Stimulated activated naive CD8-positive, alpha-beta T cell treated with anti-CD3 and anti-CD28 coated beads, Interleukin-15, amount 100 ng/mL, for 72 hours (primary cell): ENCODE data around the gene PPP4R2.

ENCODE experiments used
- ATAC-seq: fragments of 150-1000 bp; cut with Tn5 transposase; 2 replicates; pipeline ENCODE4 v1.10.0; 2021; ENCODE audit warnings: mild to moderate bottlenecking, moderate library complexity
- DNase-seq, 2 donors: peaks; one replicate each; pipeline ENCODE4 v3.0.0; 2021 to 2022
- H3K27ac Mint-ChIP-seq, 2 donors: one replicate each; pipeline ENCODE4 v1.8.0; 2022; ENCODE audit warnings: mild to moderate bottlenecking in 2 of 2, mixed read lengths in 2 of 2, moderate library complexity in 2 of 2
- H3K27me3 Mint-ChIP-seq: one replicate; pipeline ENCODE4 v1.8.0; 2022; ENCODE audit warnings: mixed read lengths
- H3K4me1 Mint-ChIP-seq: one replicate; pipeline ENCODE4 v1.8.0; 2022; ENCODE audit warnings: mild to moderate bottlenecking, mixed read lengths
- H3K4me3 Mint-ChIP-seq, 2 donors: one replicate each; pipeline ENCODE4 v1.8.0; 2022; ENCODE audit warnings: mild to moderate bottlenecking in 2 of 2, mixed read lengths in 2 of 2, moderate library complexity in 1 of 2
- H3K9me3 Mint-ChIP-seq, 2 donors: one replicate each; pipeline ENCODE4 v1.8.0; 2022; ENCODE audit warnings: mixed read lengths in 2 of 2

The PPP4R2 gene

DNA sequence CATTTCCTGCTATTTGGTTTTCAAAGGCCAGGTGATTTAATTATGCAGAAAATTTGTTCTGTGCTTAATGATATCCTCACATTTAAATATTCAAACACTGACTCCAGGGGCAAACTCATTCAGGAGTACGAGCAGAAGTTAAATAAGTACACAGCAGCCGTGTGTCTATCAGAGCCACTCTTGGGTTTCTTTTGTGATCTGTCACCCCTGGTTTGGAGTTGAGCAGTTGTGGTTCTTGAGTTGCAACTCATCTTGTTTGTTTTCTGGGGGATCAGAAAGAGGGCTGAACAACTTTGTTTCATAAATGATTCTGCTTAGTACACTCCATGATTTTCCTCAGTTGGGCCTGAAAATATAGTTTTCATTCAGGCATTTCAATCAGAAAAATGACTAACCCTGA, 25.7 kb upstream of the PPP4R2 start:
- Mint-ChIP-seq H3K27me3 (peaks cover 11% of the 10 kb centered on the region), H3K27ac (no peak overlapping the region), H3K9me3 (no peaks in the 10 kb centered on the region), H3K4me1 (peaks cover 13% of the 10 kb centered on the region), H3K4me3 (no peak overlapping the region)
- no peak for DNase-seq
- ATAC-seq = no peak

DNA sequence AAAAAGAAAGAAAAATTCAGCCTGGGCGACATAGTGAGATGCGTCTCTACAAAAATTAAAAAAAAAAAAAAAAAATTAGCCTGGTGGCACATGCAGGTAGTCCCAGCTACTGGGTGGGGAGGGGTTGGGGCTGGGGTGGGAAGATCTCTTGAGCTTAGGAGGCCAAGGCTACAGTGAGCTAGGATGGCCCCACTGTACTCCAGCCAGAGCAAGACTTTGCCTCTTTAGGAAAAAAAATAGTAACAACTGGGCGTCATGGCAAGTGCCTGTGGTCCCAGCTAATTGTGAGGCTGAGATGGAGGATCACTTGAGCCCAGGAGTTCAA, 23.9 kb upstream of the PPP4R2 start:
- H3K27ac Mint-ChIP-seq = no peak overlapping the region
- no peaks in the 10 kb centered on the region for H3K9me3 Mint-ChIP-seq
- ATAC-seq (no peak), DNase-seq (no peak)
- peaks cover 15% of the 10 kb centered on the region for H3K4me1 Mint-ChIP-seq
- peaks cover 11% of the 10 kb centered on the region for H3K27me3 Mint-ChIP-seq
- H3K4me3 Mint-ChIP-seq = no peak overlapping the region

DNA sequence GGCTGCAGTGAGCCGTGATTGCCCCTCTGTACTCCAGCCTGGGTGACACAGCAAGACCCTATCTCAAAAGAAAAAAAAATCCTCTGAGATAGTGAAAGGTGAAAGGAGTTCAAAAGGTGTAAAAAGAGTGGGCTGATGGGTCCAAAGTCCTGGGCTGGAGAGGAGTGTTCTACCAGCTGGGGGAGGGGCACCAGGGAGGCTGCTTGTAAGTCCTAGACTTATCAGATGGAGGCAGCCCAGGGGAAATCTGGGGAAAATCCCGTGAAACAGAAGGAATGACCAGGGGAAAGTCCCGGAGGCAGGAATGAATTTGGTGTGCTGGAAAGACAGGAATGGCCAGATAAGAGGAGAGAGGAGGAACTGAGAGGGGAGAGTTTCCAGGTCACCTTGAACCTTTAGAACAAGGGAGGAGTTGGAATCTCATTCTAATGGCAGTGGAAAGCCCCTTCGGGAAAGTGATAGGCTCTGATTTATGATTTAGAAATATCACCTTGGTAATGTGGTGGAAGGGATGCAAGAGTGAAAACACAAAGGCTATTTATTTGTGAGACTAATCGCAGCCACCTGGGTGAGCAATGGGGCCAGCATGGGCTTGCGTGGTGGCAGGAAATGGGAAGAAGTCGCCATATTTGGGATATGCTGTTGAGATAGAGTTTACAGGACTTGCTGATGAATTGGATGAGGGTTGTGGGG, 23.4 kb upstream of the PPP4R2 start:
- H3K4me3 Mint-ChIP-seq = no peak overlapping the region
- H3K9me3 Mint-ChIP-seq = no peaks in the 10 kb centered on the region
- DNase-seq (no peak), ATAC-seq (no peak)
- H3K27me3 Mint-ChIP-seq = peaks cover 11% of the 10 kb centered on the region
- H3K27ac Mint-ChIP-seq = no peak overlapping the region
- peaks cover 15% of the 10 kb centered on the region for H3K4me1 Mint-ChIP-seq

DNA sequence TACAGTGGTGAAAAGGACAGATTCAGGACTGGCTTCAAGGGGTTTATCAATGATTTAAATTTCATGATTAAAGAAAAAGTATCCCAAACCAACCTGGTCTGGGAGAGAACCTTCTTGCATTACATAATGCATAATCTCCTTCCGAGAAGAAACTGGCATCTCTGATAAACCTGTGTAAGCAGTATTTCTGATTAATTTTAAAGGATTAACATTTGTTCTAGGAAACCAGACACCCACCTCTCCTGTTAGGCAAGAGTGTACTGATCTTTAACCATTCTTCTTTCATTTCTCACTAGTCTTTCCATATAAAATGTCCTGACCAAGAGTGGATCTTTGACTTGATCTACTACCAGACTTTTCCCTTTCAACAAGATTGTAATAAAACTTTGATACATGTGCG, 22.8 kb upstream of the PPP4R2 start:
- no peaks in the 10 kb centered on the region for H3K9me3 Mint-ChIP-seq
- no peak overlapping the region for H3K27ac Mint-ChIP-seq
- peaks cover 15% of the 10 kb centered on the region for H3K4me1 Mint-ChIP-seq
- DNase-seq (no peak), ATAC-seq (no peak)
- H3K4me3 Mint-ChIP-seq = no peak overlapping the region
- H3K27me3 Mint-ChIP-seq = peaks cover 11% of the 10 kb centered on the region

DNA sequence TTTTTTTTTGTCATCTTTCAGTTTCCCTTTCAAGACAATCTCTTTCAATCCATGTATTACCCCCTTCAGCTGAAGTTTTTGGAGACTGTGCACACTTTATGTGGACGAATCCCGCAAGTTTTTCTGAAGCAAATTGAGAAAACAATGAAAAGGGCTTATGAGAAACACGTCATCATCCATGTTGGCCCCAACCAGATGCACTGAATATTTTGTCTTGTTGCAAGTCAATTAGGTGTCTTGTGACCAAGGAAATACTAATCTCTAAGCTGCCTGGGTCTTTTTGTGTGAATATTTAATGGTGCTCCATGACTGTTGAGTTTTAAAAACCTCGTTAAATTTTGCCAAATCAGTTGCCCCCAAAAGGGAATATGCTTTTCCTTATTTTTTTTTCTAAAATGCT, 21.7 kb upstream of the PPP4R2 start:
- Mint-ChIP-seq H3K4me1 (peaks cover 15% of the 10 kb centered on the region), H3K9me3 (no peaks in the 10 kb centered on the region), H3K27me3 (peaks cover 19% of the 10 kb centered on the region), H3K4me3 (no peak overlapping the region), H3K27ac (no peak overlapping the region)
- DNase-seq (no peak), ATAC-seq (no peak)

DNA sequence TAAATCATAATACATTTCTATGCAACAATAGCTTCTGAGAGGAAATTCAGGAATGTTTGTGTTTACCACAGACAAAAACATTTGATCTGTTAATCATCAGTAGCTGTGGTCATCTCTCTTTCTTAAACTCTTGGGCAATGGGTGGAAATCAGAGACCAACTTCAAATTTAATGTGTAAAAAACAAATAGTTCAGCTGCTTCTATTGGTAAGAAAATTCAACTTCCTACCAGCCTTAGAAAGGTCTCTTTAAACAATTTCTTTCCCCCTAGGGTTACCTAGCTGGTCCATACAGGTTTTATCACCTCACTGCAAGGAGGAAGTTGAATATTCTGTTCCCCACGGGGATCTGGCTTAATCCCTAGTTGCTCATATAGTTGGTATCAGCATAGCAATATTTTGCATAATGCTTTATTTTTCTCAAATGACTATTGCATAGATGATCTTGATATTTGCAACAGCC, 20.3 kb upstream of the PPP4R2 start:
- no peak for ATAC-seq
- no peaks in the 10 kb centered on the region for H3K9me3 Mint-ChIP-seq
- DNase-seq = no peak
- H3K27me3 Mint-ChIP-seq = peaks cover 19% of the 10 kb centered on the region
- peaks cover 15% of the 10 kb centered on the region for H3K4me1 Mint-ChIP-seq
- no peak overlapping the region for H3K27ac Mint-ChIP-seq
- no peak overlapping the region for H3K4me3 Mint-ChIP-seq

DNA sequence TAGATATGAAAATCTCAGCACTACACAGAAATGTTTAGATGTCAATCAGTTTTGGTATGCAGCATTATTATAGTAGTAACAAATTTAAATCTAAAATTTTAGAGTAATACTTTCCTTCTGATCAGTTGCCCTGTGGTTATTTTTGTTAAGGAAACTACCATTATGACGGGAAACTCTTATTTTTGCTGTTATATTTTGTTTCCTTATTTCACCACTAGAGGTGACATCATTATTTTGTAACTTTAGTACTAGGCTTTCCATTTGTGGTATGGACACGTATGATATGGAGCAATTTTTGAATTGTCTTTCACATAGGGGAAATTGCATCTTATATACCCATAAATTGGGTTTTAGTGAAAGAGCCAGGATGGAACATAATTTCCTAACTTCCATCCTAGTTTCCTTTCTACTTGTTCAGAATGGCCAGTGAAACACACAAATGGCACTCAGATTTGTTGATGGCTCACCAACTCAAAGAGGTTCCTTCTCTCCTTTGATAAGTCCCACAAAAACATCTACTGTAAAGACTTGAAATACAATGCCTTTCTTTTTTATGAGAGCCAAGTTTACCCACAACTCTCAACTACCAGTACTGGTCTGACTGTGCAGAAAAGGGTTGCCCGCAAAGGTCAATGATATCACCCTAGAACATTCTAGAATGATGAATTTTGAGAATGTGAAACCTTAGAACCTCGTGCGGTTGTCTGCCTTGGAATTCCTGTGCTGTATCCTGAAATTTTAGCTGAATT, 19.4 kb upstream of the PPP4R2 start:
- DNase-seq (peak; percentile 13 to 62), ATAC-seq (peak; percentile 97)
- Mint-ChIP-seq H3K4me3 (peak overlapping the region in 1 of 2 donors; percentile 34), H3K4me1 (peaks cover 15% of the 10 kb centered on the region), H3K27ac (peak overlapping the region; percentile 63 to 94), H3K9me3 (no peaks in the 10 kb centered on the region), H3K27me3 (peaks cover 19% of the 10 kb centered on the region)

DNA sequence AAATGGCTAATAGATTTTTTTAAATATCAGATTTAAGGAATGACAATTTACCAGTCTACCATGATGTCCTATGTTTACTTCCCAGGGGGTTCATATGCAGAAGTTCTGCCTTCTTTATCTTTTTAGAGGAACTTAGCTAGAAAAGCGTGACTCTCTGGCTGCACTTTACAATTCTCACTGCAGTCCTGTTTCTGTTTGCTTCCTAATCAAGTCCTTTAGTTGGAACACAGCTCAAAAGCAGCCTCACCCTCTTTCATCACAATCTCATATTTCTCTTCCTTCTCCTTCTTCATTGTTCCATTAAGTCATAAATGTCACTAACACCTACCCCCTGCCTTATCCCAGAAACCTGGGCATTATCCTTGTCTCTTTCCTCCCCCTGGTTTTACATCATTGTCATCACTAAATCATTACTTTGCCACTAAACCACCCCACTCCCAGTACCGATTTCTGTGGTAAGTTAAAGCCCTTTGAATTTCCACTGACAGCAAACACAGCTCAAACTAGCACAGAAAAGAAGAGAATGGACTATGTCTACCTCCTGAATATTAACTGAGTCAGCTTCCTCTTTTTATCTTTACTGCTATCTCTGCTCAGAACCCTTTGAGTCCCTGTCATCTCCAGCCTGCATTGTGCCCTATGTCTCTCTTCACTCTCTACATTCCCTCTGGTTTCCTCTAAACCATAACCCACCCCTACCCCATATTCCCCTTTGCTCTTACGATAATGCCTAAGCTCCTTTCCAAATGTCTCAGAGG, 13.8 kb upstream of the PPP4R2 start:
- Mint-ChIP-seq H3K9me3 (no peaks in the 10 kb centered on the region), H3K27me3 (peaks cover 21% of the 10 kb centered on the region), H3K4me3 (no peak overlapping the region), H3K4me1 (no peaks in the 10 kb centered on the region), H3K27ac (no peak overlapping the region)
- no peak for ATAC-seq
- no peak for DNase-seq

DNA sequence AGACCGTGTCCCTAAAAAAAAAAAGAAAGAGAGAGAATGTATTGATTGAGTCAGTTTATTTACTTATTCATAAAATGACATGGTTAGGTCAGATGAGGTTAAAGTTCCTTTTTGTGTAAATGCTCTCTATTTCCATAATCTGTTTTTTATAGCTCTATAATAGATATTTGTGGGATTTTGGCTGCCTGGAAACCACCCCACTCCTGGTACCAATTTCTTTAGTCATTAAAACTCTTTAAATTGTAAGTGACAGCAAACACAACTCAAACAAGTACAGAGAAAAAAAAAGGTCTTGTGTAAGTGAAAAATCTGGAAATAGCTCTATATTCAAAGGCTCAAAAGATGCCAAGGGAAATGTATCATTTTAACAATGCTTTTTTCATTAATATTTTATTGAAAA, 11.0 kb upstream of the PPP4R2 start:
- Mint-ChIP-seq H3K9me3 (no peaks in the 10 kb centered on the region), H3K27me3 (peaks cover 13% of the 10 kb centered on the region), H3K4me3 (no peak overlapping the region), H3K27ac (no peak overlapping the region), H3K4me1 (no peaks in the 10 kb centered on the region)
- ATAC-seq = no peak
- DNase-seq = no peak

DNA sequence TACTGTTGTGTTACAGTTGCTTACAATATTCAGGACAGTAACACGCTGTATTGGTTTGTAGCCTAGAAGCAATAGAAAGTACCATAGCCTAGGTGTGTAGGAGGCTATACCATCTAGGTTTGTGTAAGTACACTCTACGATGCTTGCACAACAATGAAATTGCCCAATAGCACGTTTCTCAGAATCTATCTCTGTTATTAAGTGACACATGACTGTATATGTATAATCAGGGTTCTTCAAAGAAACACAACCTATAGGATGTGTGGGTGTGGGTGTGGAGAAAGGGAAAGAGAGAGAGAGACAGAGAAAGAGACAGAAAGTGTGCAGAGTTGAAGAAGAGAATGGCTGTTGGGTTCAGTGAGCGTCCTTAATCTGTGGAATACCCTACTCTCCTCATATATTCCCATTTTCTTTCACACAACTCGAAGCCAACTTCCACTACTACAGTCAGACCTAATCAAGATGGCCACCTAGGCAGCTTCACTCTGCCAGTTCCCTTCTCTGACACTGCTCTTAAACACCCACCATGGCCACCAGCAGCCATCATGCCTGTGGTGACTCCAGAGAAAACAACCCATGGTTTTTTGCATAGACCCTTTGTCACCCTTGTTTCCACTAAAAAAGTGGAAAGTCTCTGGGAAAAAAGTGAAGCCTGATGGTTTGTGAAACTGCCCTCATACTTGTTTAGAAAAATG, 5.8 kb upstream of the PPP4R2 start:
- ATAC-seq = no peak
- Mint-ChIP-seq H3K4me1 (no peaks in the 10 kb centered on the region), H3K27me3 (no peaks in the 10 kb centered on the region), H3K9me3 (no peaks in the 10 kb centered on the region), H3K4me3 (no peak overlapping the region), H3K27ac (no peak overlapping the region)
- DNase-seq = no peak

DNA sequence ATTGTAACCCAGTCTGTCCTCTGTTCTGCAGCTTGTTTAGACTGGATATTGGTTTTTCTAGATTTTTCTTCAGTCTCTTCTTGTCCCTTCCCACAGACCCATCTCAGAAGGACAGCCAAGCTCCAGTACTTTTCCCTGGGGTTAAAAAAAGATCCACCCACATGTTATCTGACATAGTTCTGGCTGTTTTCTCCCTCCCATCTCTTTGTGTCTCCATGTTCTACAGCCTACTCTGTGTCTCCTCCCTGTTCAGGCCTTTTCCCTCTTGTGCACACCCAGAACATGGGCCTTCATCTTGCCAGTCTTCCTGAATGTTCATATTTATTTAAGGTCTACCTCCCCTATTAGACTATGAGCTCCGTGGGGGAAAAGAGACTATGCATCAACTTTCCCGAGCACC, 5.1 kb upstream of the PPP4R2 start:
- H3K4me3 Mint-ChIP-seq = no peak overlapping the region
- no peak overlapping the region for H3K27ac Mint-ChIP-seq
- no peaks in the 10 kb centered on the region for H3K9me3 Mint-ChIP-seq
- H3K4me1 Mint-ChIP-seq = peaks cover 4% of the 10 kb centered on the region
- no peak for DNase-seq
- ATAC-seq = no peak
- H3K27me3 Mint-ChIP-seq = no peaks in the 10 kb centered on the region

DNA sequence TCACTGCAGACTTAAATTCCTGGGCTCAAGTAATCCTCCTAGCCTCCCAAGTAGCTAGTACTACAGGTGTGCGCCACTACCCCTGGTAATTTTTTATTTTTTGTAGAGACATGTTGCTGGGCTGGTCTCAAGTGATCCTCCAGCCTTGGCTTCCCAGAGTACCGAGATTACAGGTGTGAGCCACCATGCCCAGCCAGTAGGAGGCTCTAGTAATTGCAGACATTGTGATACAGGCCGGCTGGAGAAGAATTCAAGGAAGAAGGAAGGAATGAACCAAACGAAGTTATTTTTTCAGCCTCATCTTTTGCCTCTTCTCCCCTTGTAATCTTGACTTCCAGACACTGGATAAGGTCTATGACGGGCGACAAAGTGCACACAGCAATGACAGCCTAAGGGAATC, 3.2 kb upstream of the PPP4R2 start:
- H3K27me3 Mint-ChIP-seq = no peaks in the 10 kb centered on the region
- no peak overlapping the region for H3K27ac Mint-ChIP-seq
- peaks cover 14% of the 10 kb centered on the region for H3K4me1 Mint-ChIP-seq
- no peaks in the 10 kb centered on the region for H3K9me3 Mint-ChIP-seq
- H3K4me3 Mint-ChIP-seq = no peak overlapping the region
- ATAC-seq (no peak), DNase-seq (no peak)

DNA sequence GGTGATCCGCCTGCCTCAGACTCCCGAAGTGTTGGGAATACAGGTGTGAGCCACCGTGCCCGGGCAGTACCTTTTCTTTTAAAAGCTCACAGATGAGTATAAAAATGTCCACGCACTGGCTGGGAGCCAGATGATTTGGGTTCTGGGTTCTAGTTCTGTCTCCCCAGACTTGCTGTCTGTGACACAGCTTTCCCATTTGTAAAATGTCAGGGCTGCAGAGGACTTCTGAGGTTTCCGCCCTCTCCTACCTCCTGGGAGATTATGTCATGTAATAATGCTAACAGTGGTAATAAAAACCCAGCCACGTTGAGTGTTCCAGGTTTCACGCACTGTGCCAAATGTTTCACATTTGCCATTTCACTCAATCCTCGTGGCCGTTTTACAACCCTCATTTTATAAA, 1.3 kb upstream of the PPP4R2 start:
- no peak for ATAC-seq
- Mint-ChIP-seq H3K27ac (peak overlapping the region in 1 of 2 donors; percentile 53), H3K27me3 (no peaks in the 10 kb centered on the region), H3K4me3 (peak overlapping the region in 1 of 2 donors; percentile 83), H3K9me3 (no peaks in the 10 kb centered on the region), H3K4me1 (peaks cover 27% of the 10 kb centered on the region)
- DNase-seq = no peak

DNA sequence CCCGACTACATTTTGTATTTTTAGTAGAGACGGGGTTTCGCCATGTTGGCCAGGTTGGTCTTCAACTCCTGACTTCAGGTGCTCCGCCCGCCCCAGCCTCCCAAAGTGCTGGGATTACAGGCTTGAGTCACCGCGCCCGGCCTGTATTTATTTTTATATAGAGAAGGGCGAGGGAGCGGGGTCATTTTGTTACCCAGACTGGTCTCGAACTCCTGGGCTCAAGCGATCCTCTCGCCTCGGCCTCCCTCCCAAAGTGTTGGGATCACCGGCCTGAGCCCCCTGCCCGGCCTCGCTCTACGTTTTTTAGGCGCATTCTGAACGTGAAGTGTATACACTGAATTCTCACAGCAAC, 514 bp upstream of the PPP4R2 start:
- Mint-ChIP-seq H3K27ac (peak overlapping the region; percentile 92 to 98), H3K4me3 (peak overlapping the region; percentile 78 to 83), H3K9me3 (no peaks in the 10 kb centered on the region), H3K27me3 (no peaks in the 10 kb centered on the region), H3K4me1 (peaks cover 34% of the 10 kb centered on the region)
- DNase-seq (peak in 1 of 2 donors; percentile 3), ATAC-seq (no peak)

DNA sequence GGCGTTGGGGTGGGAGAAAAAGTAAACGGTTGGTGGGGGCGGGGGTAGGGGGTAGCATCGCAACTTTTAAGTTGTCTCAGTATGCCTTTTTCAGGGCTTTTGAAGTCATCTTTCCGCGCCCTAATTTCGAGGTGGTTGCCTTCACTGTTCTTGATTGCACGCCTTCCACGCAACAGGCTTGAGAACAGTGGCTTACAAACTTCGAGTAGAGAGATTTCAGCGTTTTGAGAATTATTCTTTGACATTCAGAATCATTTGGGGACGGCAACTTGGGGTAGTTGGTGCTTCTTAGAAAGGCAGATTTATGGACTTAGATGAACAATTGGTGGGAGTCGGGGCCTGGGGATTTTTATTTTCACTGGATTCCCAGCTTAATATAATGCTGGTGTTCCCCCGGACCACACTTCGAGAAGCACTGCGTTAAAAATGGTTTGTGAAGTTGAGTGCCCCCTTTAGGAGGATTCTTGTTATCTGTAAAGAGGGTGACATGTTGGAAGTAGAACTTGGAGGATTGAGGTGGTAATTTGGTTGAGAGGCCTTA, 880 bp downstream of the PPP4R2 start:
- Mint-ChIP-seq H3K4me1 (peaks cover 45% of the 10 kb centered on the region), H3K9me3 (no peaks in the 10 kb centered on the region), H3K27ac (peak overlapping the region; percentile 98), H3K27me3 (no peaks in the 10 kb centered on the region), H3K4me3 (peak overlapping the region; percentile 78 to 83)
- ATAC-seq = peak; percentile 37
- DNase-seq = peak; percentile 44 to 50
